Endodermal cell (in vitro differentiated cells): Measurements from ENCODE around the gene KCP. TPM values are rescaled to one million over a fixed set of nuclear protein-coding genes. Genes with fewer than 3 reads are reported as not detected.

Experiments used
- DNase-seq: peaks from one replicate; pipeline ENCODE4 v3.0.0-alpha.2; 2017
- H3K27ac ChIP-seq: 2 replicates; pipeline ENCODE4 v1.5.1; 2013; ENCODE audit warnings: mild to moderate bottlenecking, low read depth, low read length, moderate library complexity
- H3K27me3 ChIP-seq: 2 replicates; pipeline ENCODE4 v1.6.1; 2013; ENCODE audit warnings: mild to moderate bottlenecking, low read length, moderate library complexity; ENCODE audit not compliant: insufficient read depth, control insufficient read depth, poor library complexity, severe bottlenecking
- H3K36me3 ChIP-seq: 2 replicates; pipeline ENCODE4 v1.7.0; 2013; ENCODE audit warnings: mild to moderate bottlenecking, low read length, moderate library complexity; ENCODE audit not compliant: control insufficient read depth, insufficient read depth
- H3K4me1 ChIP-seq: one replicate; pipeline ENCODE4 v1.7.0; 2013; ENCODE audit warnings: low read length; ENCODE audit not compliant: control insufficient read depth, insufficient read depth
- H3K4me3 ChIP-seq: 2 replicates; pipeline ENCODE4 v1.5.1; 2013; ENCODE audit warnings: mild to moderate bottlenecking, low read length, moderate library complexity
- H3K9ac ChIP-seq: 2 replicates; pipeline ENCODE4 v1.6.1; 2013; ENCODE audit warnings: mild to moderate bottlenecking, low read length, moderate library complexity; ENCODE audit not compliant: poor library complexity, severe bottlenecking; ENCODE audit errors: extremely low read depth
- H3K9me3 ChIP-seq: 2 replicates; pipeline ENCODE4 v1.6.1; 2013; ENCODE audit warnings: mild to moderate bottlenecking, low read length, moderate library complexity; ENCODE audit not compliant: control insufficient read depth
- H3K27ac Mint-ChIP-seq: 2 replicates; pipeline ENCODE4 v1.8.0; 2020; ENCODE audit warnings: mixed read lengths
- H3K27me3 Mint-ChIP-seq: 2 replicates; pipeline ENCODE4 v1.8.0; 2021; ENCODE audit warnings: mild to moderate bottlenecking, mixed read lengths; ENCODE audit not compliant: insufficient read depth
- H3K36me3 Mint-ChIP-seq: 2 replicates; pipeline ENCODE4 v1.8.0; 2020; ENCODE audit warnings: low read depth, mixed read lengths
- H3K4me1 Mint-ChIP-seq: 2 replicates; pipeline ENCODE4 v1.8.0; 2020; ENCODE audit warnings: mixed read lengths
- H3K4me3 Mint-ChIP-seq: 2 replicates; pipeline ENCODE4 v1.8.0; 2020; ENCODE audit warnings: mild to moderate bottlenecking, moderate library complexity, mixed read lengths
- H3K9me3 Mint-ChIP-seq: 2 replicates; pipeline ENCODE4 v1.8.0; 2020; ENCODE audit warnings: mild to moderate bottlenecking, mixed read lengths
- CTCF ChIP-seq: fragments of 200-600 bp; sonication (generic); conservative IDR thresholded peaks from 2 replicates; pipeline ENCODE4 v1.5.0; 2021; ENCODE audit warnings: antibody characterized with exemption, mild to moderate bottlenecking
- WGBS, 2 experiments: methylation state at CpG; one replicate each; pipeline versions ENCODE4 v1.1.5 to v1.1.7; 2013; ENCODE audit warnings: missing lambda C conversion rate in 2 of 2, mixed read lengths in 1 of 2; ENCODE audit not compliant: insufficient coverage in 1 of 2, insufficient read length in 1 of 2; 5-methylcytosine and 5-hydroxymethylcytosine counted together
- total RNA-seq, 2 donors: library from RNA; stranded (reverse); fragmentation: NEBNext Ultra II Directional in 1 of 2; extraction: Animal tissue kit (Norgen Biotek cat#: 25700) in 1 of 2; gene quantifications; 2 replicates in 1 of 2; 3 replicates in 1 of 2; pipeline ENCODE4 v1.2.1, GENCODE V29; 2021

Gene KCP
- total RNA-seq, 2 donors from 2014 or later = 21.1 to 33.3 TPM

GRCh38 chr7:128849156-128849515 is 61.4 kb downstream of the KCP start:
- Mint-ChIP-seq H3K36me3 (peaks cover 2% of the 10 kb centered on the region), H3K27me3 (no peaks in the 10 kb centered on the region), H3K4me3 (no peak overlapping the region), H3K27ac (no peak overlapping the region), H3K4me1 (no peaks in the 10 kb centered on the region), H3K9me3 (no peaks in the 10 kb centered on the region)
- Histone ChIP-seq H3K9me3 (no peaks in the 10 kb centered on the region), H3K27ac (no peak overlapping the region), H3K27me3 (no peaks in the 10 kb centered on the region), H3K4me3 (no peak overlapping the region), H3K9ac (no peak overlapping the region), H3K36me3 (no peaks in the 10 kb centered on the region), H3K4me1 (no peaks in the 10 kb centered on the region)
- WGBS, 2 experiments = 94 to 97% methylated on average over 13 to 16 of the region's 16 CpGs
- no peak for DNase-seq
- TF ChIP-seq CTCF = no peak

- Mint-ChIP-seq H3K27me3 (no peaks in the 10 kb centered on the region), H3K27ac (no peak overlapping the region), H3K9me3 (no peaks in the 10 kb centered on the region), H3K4me1 (no peaks in the 10 kb centered on the region), H3K4me3 (no peak overlapping the region), H3K36me3 (peaks cover 2% of the 10 kb centered on the region)
- WGBS, 2 experiments = 92 to 93% methylated on average over 10 to 31 of the region's 31 CpGs
- H3K9me3 ChIP-seq = no peaks in the 10 kb centered on the region
- no peak overlapping the region for H3K9ac ChIP-seq
- no peak for TF ChIP-seq CTCF
- DNase-seq = no peak
- H3K4me3 ChIP-seq = no peak overlapping the region
- H3K27me3 ChIP-seq = no peaks in the 10 kb centered on the region
- H3K36me3 ChIP-seq = no peaks in the 10 kb centered on the region
- no peaks in the 10 kb centered on the region for H3K4me1 ChIP-seq
- no peak overlapping the region for H3K27ac ChIP-seq
Measured at GRCh38 chr7:128848289-128849155, 62.0 kb downstream of the KCP start.

GRCh38 chr7:128847721-128848211 is 62.7 kb downstream of the KCP start:
- TF ChIP-seq CTCF = no peak
- no peaks in the 10 kb centered on the region for H3K27me3 Mint-ChIP-seq
- no peaks in the 10 kb centered on the region for H3K9me3 Mint-ChIP-seq
- Histone ChIP-seq H3K9ac (no peak overlapping the region), H3K36me3 (peaks cover 3% of the 10 kb centered on the region), H3K4me3 (no peak overlapping the region), H3K27ac (no peak overlapping the region), H3K4me1 (no peaks in the 10 kb centered on the region), H3K9me3 (no peaks in the 10 kb centered on the region), H3K27me3 (no peaks in the 10 kb centered on the region)
- WGBS, 2 experiments = 89 to 94% methylated on average over 9 to 17 of the region's 17 CpGs
- H3K4me1 Mint-ChIP-seq = no peaks in the 10 kb centered on the region
- no peak overlapping the region for H3K4me3 Mint-ChIP-seq
- H3K36me3 Mint-ChIP-seq = no peaks in the 10 kb centered on the region
- no peak for DNase-seq
- no peak overlapping the region for H3K27ac Mint-ChIP-seq
